Measurements from ENCODE around the gene ARID5B.
"Not testable (repeated sequence)": the region's sequence is repeated elsewhere in the genome, so short reads cannot be mapped to it uniquely, and the experiment has no call there.

Gene ARID5B

GRCh38 chr10:61971003-61971325, 69.5 kb downstream of the ARID5B start:
- DNase-seq: no peak

GRCh38 chr10:61973169-61973568, 71.7 kb downstream of the ARID5B start:
- no peak for DNase-seq

GRCh38 chr10:61973906-61974305, 72.4 kb downstream of the ARID5B start:
- no peak for DNase-seq

- no peak for DNase-seq
Measured at GRCh38 chr10:61974601-61975390, 73.3 kb downstream of the ARID5B start.

GRCh38 chr10:61975391-61975932, 74.0 kb downstream of the ARID5B start:
- peak; percentile 5 for DNase-seq

GRCh38 chr10:61976951-61977721, 75.6 kb downstream of the ARID5B start:
- DNase-seq: not testable (repeated sequence)

- DNase-seq: no peak
Measured at GRCh38 chr10:61978965-61979364, 77.5 kb downstream of the ARID5B start.

- no peak for DNase-seq
Measured at GRCh38 chr10:61981460-61981859, 80.0 kb downstream of the ARID5B start.

- DNase-seq: no peak
Measured at GRCh38 chr10:61983255-61983654, 81.8 kb downstream of the ARID5B start.

- no peak for DNase-seq
Measured at GRCh38 chr10:61984803-61985418, 83.4 kb downstream of the ARID5B start.

GRCh38 chr10:61985715-61986114, 84.2 kb downstream of the ARID5B start:
- DNase-seq: no peak

GRCh38 chr10:61986382-61986781, 84.9 kb downstream of the ARID5B start:
- DNase-seq: no peak

GRCh38 chr10:61986788-61987492, 85.4 kb downstream of the ARID5B start:
- DNase-seq: no peak

GRCh38 chr10:61987537-61987936, 86.0 kb downstream of the ARID5B start:
- DNase-seq: no peak

- DNase-seq: no peak
Measured at GRCh38 chr10:61987951-61988379, 86.5 kb downstream of the ARID5B start.

GRCh38 chr10:61989995-61990760, 88.7 kb downstream of the ARID5B start:
- no peak for DNase-seq

GRCh38 chr10:61990761-61991135, 89.2 kb downstream of the ARID5B start:
- no peak for DNase-seq

- no peak for DNase-seq
Measured at GRCh38 chr10:61991166-61991565, 89.7 kb downstream of the ARID5B start.

- DNase-seq: no peak
Measured at GRCh38 chr10:61992059-61992460, 90.6 kb downstream of the ARID5B start.

GRCh38 chr10:61992671-61993668, 91.5 kb downstream of the ARID5B start:
- no peak for DNase-seq
